Stimulated activated CD4-positive, alpha-beta T cell treated with anti-CD3 and anti-CD28 coated beads, Interleukin-1b, Interleukin-23, amount 100 ng/mL, for 4 hours (primary cell): ENCODE measurements around the gene CLCC1.
A peak's percentile ranks its signal among the peaks of the same experiment; 100 is the strongest.
"Not testable (repeated sequence)": the region's sequence is repeated elsewhere in the genome, so short reads cannot be mapped to it uniquely, and the experiment has no call there.

ENCODE experiments used
- DNase-seq, 2 donors: peaks; one replicate each; pipeline ENCODE4 v3.0.0-alpha.2; 2020; ENCODE audit warnings: low read depth in 2 of 2

Gene CLCC1, protein sequence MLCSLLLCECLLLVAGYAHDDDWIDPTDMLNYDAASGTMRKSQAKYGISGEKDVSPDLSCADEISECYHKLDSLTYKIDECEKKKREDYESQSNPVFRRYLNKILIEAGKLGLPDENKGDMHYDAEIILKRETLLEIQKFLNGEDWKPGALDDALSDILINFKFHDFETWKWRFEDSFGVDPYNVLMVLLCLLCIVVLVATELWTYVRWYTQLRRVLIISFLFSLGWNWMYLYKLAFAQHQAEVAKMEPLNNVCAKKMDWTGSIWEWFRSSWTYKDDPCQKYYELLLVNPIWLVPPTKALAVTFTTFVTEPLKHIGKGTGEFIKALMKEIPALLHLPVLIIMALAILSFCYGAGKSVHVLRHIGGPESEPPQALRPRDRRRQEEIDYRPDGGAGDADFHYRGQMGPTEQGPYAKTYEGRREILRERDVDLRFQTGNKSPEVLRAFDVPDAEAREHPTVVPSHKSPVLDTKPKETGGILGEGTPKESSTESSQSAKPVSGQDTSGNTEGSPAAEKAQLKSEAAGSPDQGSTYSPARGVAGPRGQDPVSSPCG

GRCh38 chr1:108963052-108963686 lies at the start of gene CLCC1:
Gene CLCC1, minus strand, starts transcription at chr1:108963484. Its CDS starts 13,047 bp downstream, at chr1:108950437.
- DNase-seq = peak; percentile 81 to 86

DNA sequence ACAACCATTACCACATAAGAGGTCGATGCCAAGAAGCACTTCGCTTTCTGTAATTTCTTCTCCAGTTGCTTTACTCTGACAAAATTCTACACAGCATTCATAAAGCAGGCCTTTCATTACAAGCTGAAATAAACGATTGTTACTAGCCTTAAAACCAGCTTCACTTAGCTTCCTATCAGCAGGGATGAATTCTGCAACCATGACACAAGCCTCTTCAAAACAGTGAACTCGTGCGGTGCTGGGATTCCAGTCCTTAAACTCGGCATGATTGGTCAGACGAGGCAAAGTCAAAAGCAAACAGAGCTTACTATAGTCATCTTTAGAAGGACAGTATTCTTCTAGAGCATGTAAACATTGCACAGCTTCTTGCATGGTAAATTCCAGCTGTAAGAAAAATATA lies 48.1 kb upstream of the CLCC1 start:
- no peak for DNase-seq

- DNase-seq = not testable (repeated sequence)
Observed at GRCh38 chr1:108996622-108997021, 33.3 kb upstream of the CLCC1 start.

DNA sequence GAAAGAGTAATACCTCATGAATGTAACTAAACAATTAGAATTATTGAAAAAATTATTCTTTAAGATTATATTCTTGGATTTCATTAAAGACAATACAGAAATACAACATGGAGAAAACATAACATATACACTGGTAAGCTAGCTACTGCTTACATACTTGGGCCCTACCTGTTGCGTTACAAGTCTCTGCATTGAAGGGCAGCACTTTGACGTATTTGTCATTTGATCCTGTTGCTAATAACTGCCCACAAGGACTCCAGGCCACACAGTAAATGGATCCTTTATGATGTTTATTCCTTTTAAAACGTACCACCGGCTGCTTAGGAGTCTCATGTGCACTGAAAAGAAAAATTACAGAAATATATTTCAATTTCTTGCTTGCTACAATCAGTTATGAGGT lies 19.8 kb upstream of the CLCC1 start:
- DNase-seq = no peak

DNA sequence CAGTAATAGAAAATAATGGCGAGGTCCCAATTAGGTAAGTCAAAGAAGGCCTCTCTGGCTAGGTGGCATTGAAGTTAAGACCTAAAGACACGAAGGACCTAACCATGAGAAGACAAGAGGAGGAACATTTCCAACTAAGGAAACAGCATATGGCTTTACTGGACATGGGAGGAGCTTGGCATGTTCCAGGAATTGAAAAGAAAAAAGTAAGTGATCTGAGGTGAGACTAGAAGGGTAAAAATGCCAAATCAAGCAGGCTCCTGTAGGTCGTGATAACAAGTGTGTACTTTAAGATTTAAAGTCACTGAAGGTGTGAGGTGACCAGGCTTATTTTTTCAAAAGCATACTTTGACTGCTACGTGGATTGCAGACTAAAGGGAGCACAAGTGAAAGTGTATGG lies 13.4 kb upstream of the CLCC1 start:
- DNase-seq = no peak

GRCh38 chr1:108972951-108973350 lies 9.7 kb upstream of the CLCC1 start:
- no peak for DNase-seq

GRCh38 chr1:108969346-108969745 lies 6.1 kb upstream of the CLCC1 start:
- DNase-seq = no peak

- DNase-seq = no peak
Observed at GRCh38 chr1:108962681-108963051, 618 bp downstream of the CLCC1 start.

DNA sequence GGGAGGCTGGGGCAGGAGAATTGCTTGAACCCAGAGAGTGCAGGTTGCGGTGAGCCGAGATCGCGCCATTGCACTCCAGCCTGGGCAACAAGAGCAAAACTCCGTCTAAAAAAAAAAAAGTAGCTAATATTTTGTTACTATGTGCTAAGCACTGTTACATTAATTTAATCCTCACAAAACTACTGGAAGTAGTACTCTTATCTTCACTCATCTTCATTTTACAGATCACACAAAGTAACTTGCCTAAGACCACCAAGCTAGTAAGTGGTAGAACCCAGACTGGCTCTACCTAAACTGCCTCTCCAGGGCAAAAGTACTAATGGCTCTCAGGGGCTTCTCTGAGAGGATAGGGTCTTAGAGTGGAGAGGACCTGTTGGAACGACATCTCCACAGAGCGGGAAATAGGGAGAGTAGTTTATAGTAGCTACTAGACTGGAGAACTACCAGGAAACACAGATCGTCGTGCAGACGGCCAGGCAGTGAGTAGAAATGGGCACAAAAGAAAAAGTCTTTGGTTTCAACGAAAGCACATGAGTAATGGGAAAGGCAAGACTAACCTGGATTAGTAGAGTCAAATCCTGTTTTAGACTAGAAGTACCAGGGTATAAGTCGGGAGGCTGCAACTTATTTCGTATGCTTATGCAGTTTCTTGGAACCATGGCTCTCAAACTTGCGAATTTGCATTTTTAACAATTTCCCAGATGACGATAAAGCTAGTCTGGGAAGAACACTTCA lies 1.4 kb downstream of the CLCC1 start:
- no peak for DNase-seq

- DNase-seq = no peak
Observed at GRCh38 chr1:108961198-108961597, 2.1 kb downstream of the CLCC1 start.

DNA sequence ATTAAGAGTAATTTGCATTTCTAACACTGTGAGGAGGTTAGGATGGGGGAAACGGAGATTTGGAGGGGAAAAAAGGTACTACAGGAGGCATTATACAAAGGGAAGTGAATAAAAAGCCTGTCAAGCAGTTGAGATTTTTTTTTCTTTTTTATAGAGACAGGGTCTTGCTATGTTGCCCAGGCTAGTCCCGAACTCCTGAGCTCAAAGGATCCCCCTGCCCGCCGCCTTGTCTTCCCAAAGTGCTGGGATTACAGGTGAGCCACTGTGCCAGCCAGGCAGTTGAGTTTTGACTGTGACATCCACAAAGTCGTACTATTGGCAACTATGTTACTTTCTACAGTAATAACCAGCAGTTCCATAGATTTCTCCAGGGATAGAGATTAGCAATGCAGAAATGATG lies 2.6 kb downstream of the CLCC1 start:
- no peak for DNase-seq

- DNase-seq = no peak
Observed at GRCh38 chr1:108957888-108958287, 5.4 kb downstream of the CLCC1 start.

GRCh38 chr1:108955881-108956280 lies 7.4 kb downstream of the CLCC1 start:
- no peak for DNase-seq

GRCh38 chr1:108955111-108955510 lies 8.2 kb downstream of the CLCC1 start:
- no peak for DNase-seq

GRCh38 chr1:108953452-108953851 lies 9.8 kb downstream of the CLCC1 start:
- DNase-seq = no peak

GRCh38 chr1:108951242-108951641 lies 12.0 kb downstream of the CLCC1 start:
- no peak for DNase-seq

- DNase-seq = no peak
Observed at GRCh38 chr1:108949044-108949443, 14.2 kb downstream of the CLCC1 start.

- DNase-seq = no peak
Observed at GRCh38 chr1:108947871-108948525, 15.3 kb downstream of the CLCC1 start.

GRCh38 chr1:108936170-108936569 lies 27.1 kb downstream of the CLCC1 start:
- no peak for DNase-seq

GRCh38 chr1:108933944-108934343 lies 29.3 kb downstream of the CLCC1 start:
- DNase-seq = no peak

DNA sequence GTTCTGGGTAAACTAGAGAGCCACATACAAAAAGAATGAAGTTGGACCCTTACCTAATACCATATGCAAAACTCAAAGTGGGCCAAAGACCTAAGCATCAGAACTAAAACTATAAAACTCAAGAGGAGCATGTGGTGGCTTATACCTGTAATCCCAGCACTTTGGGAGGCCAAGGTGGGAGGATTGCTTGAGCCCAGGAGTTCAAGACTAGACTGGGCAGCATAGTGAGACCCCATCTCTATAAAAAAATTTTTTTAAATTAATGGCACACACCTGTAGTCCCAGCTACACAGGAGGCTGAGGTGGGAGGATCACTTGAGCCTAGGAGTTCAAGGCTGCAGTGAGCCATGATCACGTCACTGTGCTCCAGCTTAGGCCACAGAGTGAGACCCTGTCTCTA lies 35.7 kb downstream of the CLCC1 start:
- not testable (repeated sequence) for DNase-seq

GRCh38 chr1:108925920-108926319 lies 37.4 kb downstream of the CLCC1 start:
- no peak for DNase-seq
